HG03135 (cell line): ENCODE data around the gene IGF1R.

Experiments used
- ATAC-seq: cut with Tn5 transposase; IDR thresholded peaks from one replicate; pipeline ENCODE4 v1.9.1; 2021; ENCODE audit warnings: mild to moderate bottlenecking, moderate library complexity; ENCODE audit not compliant: unreplicated experiment

Gene IGF1R

DNA sequence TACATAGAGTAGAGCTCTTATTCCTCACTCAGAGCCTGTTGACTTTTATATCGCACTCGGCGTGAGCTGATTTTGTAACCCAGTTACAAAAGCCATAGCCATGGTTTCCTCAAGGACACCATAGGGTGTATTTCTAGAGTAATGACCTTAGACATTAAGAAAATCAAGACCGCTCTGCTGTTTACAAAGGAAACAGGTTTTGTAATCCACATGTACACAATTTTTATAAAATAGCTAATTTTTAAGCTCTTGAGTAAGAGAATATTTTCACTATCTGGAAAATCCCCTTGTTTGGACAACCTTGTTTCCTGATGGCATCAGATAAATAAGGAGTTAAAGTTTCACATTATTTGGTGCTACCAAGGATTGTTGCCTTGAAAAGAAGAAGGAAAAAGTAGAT, 254.6 kb downstream of the IGF1R start:
- ATAC-seq: no peak

DNA sequence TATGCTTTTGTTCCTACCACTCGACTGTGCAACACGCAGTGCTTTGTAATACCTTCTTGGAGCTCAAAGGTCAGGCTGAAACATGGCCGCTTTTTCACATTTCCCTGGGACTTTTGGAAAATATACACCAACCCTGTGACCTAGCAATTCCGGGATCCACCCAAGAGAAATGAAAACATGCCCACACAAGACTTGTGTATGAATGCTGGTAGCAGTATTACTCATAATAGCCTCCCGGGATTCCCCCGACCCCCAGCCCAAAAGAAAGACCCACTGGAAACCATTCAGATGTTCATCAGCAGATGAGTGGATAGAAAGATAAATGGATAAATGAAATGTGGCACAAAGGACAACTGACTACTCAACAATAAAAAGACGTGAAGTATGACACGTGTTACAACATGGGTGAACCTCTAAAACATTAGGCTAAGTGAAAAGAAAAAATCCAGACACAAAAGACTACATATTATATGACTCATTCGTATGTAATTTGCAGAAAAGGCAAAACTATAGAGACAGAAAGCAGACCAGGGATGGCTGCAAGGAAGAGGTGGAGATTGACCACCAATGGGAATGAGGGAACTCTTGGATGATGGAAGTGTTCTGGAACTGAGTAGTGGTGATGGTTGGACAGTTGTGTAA, 255.2 kb downstream of the IGF1R start:
- no peak for ATAC-seq

DNA sequence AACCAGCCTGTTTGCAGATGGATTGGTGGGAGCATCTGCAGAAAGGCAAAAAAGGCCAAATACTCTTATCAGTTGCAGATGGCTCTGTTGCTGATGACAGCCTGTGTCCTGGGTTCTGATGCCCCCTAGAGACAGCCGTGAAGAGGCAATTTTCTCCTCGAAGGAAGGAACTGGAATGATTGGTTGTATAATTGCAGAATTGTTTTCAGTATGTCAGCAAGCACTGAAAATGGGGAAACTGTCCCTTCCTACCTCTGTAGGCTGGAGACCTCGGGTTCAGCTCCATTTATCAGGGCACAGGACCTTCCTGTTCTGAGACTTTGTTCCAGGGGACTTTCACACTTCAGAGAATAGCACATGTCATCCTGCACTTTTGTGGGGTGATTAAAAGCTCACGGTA, 256.2 kb downstream of the IGF1R start:
- ATAC-seq: no peak

DNA sequence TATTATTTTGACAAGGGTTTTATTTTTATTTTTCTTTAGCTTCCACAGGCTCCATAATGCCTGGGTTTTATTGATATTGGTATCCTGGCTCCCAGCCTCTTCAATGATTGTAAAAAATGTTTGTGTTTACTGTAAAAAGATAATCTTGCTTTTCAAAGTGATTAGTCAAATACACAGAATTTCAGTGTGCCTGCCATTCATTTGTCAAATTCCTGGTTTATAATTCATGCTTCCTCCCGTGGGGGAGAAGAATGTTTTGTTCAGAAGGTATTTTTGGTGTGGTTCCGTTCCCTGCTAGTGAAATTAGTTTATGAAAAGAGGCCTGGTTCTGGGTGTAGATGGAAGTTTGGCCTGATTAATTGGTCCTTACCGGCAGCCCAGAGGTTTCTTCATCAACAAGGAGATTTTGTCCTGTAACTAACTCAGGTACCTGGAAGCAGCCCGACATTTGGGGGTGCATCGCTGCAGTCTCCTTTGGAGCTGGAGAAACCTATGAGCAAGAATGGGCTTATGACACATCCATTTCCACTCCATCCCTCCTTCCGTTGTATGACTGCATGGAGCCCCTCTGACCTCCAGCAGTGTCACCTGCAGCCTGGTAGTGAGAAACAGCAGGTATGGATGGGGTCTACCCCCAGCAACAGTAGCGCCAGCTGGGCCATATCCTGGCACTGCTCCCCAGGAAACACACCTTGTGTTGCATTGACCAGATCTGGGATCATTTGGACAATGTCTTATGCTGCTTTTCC, 257.8 kb downstream of the IGF1R start:
- no peak for ATAC-seq

DNA sequence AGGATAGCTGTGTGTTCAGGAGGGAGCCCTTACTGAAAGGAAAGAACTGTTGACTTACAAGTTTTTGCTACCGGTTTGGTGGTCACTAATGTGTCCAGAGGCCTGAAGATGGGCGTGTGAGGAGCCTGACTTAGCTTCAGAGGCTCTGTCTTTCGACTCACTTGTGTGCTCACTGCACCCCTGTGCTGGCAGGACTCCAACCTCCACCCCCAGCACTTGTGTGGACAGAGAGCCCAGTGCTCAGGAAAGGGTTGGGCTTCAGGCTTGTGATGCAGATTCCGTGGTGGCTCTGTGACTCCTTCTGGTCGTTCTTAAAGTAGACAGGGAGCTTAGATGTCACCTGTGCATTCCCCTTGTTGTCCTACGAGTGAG, 258.4 kb downstream of the IGF1R start:
- no peak for ATAC-seq

DNA sequence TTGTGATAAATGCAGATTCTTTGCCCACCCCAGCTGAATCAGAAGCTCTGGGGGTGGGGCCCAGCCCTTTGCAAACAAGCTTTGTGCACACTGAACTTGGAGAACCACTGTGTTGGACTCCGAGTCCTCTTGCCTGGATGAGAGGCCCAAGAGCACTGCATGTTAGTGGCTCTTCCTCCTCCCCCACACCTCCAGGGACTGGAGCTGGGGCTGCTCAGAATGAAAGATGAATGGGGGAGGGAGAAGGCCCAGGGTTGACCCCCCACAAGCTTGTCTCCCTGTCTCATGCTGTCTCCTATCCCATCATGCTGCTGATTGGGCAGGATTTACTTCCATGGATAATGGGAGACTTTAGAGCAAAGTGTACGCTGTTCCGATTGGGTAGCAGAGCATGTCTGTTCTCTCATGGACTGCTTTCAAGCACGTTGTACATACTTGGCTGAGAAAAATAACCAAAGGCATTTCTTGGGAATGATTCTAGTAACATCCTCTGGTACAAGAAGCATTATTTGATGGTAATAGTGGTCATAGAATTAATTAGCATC, 259.7 kb downstream of the IGF1R start:
- ATAC-seq: no peak

DNA sequence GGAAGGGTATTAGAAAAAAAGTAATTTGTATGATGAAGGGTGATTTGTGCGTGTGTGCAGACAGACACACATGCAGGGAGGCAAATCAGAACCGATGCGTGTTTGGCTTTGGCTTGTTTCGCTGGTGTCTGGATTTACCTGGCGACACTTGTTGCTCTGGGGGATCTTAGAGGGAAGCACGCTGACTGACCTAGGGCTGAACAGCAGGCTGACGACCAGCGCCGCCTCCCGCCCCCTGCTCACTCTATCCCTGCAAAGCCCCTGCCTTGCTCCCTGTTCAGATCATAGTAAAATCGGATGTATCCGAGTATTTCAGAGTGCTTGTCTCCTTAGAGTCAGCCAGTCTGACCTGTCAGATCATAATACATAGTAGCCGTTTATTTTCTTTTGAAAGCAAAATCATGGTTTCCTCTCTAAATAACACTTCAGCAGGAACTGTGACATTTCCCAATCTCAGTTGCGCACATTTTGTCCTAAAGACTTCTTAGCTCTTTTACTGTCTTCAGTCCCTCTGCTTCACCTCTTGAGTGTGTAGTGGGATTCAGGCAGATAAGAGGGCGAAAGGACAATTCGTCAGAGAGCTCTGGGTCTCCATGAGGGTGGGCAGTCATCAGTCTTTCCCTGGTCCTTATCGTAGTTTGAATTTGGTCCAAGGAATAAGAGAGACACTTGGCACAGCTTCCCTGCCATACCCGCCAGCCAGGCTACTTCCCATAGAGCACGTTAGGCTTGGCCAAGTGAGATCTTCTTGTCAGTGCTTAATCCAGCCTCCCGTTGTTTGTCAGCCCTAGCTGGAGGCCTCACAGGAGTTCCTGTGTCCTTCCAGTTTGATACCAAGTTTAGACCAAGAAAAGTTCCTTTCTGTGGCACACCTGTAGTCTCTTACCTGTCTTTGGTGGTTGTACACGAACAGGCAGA, 261.9 kb downstream of the IGF1R start:
- no peak for ATAC-seq

DNA sequence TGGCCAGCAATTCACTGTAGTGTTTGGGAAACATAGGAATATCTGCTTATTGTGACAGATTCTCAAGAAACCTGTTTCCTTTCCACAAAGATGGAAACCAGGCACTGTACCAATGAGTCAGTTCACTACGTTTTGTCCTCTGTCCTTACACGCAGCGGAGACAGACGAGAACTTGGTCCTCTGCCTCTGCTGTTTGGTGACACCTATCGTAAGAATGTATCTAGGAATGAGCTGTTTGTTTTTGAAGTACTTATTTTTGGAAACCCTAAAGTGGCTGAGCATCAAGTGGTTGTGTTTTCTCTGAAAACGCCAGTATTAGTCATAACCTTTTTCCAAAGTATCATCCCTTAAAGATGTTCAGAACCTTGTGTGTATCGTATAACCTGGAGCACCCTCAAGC, 266.3 kb downstream of the IGF1R start:
- no peak for ATAC-seq

DNA sequence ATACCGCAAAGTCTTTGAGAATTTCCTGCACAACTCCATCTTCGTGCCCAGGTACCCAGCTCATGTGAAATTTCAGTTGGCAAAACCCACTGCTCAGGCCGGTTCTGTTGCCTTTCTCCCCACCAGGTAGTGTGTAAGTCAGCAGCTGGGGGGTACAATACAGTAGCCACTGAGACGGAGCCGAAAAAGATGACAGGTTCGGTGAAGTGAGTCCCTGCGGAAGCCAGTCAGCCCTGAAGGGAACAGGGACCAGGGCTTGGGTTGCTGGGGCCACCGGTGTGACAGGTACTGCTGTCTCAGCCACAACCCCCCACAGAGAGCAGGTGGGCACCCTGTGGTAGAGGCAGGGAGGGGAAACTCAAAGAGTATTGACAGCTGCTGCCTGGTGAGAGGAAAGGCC, 268.5 kb downstream of the IGF1R start:
- no peak for ATAC-seq

DNA sequence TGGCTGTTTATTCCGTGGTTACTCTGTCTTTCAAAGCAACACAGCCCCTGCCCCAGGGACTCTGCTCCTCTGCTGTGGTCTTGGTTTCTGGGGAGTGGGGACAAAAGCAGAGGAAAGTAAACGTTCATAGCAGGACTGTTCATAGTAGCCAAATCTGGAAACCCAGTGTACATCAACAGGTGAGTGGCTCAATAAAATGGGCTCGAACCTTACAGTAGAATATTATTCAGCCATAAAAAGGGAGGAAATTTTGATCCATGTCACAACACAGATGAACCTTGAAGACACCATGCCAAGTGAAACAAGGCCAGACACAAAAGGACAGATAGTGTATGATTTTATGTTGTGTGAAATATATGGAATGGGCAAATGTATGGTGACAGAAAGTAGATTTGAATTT, 269.1 kb downstream of the IGF1R start:
- no peak for ATAC-seq

DNA sequence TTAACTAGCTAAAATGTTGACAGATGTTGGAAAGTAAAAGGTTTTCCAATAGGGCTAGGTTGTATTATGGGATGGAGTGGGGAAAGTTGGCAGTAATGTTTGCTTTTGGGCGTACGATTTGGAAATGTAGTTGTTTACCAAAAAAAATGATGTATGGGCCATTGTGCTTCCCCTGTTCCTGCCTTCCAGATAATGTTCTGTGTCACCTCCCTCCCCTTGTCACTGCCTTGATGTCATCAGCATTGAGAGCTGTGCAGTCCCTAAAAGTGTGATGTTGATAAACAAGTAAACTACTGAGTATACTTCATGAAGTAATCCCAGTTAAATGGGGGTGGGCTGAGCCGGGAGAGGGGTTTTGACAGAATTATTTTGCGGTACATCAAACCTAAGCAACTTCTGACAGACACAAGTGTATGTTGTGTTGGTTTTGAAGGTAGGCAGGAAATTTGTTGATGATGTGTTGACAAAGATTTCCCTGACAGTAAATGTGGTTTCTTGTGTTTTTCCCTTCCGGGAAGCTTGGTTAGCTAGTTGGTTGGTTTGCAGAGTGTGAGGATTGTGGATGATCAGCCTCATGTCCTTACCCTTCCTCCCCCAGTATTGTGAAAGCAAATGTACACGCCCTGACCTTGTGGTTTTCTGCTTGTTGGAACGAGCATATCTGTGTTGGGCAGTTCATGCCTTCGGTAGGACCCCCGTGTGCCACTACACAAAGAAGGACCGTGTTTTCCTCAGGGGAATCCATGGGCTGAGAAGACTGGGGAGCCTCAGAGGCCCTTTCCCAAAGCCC, 271.9 kb downstream of the IGF1R start:
- ATAC-seq: no peak

DNA sequence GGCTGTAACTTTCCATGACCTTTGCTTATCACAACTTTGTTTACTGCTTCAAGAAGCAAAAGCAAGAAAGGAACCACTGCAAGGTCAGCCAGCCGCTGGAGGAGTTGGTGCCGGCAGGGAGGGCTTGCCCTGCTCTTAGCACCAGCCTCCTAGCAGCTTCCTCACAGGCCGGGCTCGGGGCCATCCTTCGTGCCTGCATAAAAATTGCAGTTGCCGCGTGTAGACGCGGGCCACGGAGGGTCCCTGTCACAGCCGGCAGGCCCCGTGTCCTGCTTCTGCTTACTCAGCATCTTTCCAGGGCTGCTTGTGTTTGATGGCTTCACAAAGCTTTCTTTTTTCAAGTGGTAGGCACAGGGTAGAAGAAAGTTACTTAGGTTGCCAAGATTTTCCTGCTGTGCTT, 274.8 kb downstream of the IGF1R start:
- ATAC-seq: no peak

DNA sequence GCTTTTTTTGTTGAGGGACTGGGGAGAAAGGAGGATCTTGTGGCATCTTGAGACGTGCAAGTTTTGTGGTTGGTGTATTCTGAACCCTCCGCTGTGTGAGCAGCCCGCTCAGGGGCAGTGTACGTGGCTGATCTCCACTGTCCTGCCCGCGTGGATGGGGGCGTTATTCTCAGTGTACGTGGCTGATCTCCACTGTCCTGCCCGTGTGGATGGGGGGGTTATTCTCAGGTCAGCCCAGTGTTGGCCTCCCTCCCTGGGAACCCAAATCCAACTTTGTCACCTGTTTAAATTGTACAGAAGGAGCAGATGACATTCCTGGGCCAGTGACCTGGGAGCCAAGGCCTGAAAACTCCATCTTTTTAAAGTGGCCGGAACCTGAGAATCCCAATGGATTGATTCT, 275.2 kb downstream of the IGF1R start:
- ATAC-seq: no peak

DNA sequence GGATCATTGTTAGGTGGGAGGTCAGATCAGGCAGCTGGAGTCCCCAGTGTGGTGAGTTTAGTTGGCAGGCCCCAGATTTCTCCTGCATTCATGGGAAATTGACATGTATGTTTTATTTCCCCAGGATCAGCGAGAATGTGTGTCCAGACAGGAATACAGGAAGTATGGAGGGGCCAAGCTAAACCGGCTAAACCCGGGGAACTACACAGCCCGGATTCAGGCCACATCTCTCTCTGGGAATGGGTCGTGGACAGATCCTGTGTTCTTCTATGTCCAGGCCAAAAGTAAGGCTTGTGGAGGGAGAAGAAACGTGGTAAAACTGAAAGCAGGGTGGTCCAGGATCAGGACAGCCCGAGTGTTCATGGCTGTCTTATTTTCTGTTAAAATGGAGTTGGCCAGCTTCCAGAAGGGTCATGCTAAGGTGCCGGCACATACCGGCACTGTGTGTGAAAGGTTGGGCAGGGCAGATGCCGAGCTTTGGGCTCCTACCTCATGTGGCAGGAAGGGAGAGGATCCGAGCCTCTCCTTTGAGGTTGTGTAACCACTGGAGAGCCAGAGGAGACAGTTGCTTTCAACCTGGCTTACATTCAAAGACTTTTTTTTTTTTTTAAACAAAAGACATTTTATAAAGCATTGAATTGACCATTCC, 276.2 kb downstream of the IGF1R start:
- no peak for ATAC-seq

DNA sequence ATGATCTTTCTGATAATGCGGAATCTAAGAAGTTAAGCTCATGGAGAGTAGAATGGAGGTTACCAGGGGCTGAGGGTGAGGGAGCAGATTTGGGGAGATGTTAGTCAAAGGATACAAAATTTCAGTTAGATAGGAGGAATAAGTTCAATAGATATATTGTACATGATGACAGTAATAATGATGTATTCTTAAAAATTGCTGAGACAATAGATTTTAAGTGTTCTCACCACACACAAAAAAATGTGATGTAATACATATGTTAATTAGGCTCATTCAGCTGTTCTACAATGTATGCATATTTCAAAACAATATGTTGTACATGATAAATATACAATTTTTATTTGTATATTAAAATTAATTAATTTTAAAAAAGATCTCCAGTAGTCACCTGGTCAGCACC, 277.9 kb downstream of the IGF1R start:
- no peak for ATAC-seq

DNA sequence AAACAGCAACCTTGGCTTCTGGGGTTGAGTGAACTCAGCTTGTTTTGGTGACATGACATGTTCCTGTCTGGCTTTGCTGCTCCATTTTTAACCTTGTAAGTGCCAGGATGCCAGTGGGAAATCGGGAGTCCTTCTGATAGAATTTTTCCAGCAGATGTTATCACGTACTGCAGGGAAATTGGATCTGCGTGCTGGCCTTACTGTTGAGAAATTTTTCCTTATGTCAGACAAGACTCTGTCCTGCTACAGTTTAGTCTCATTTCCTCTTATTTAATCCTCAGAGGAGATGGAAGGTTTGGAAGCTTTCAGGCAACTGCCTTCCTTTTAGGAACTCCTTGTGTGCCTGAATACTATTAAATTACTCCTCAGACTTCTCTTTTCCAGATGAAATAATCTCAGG, 278.7 kb downstream of the IGF1R start:
- no peak for ATAC-seq

DNA sequence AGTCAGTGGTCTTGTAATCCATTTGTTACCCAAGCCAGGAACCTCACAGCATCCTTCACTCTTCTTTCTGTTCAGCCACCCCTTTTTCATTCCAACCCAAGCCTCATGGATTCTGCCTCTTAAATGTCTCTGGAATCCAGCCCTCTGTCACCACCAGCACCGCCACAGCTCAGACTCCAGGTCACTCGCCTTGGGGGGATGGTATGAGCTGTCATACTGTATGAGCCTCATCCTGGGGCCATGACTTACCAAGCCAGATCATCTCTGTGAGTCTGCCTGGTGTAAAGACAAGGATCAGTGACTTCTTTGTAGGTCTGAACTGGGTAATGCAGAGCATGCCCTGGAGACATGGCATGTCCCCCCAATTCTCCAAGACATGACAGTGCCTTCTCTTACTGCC, 279.7 kb downstream of the IGF1R start:
- ATAC-seq: no peak

DNA sequence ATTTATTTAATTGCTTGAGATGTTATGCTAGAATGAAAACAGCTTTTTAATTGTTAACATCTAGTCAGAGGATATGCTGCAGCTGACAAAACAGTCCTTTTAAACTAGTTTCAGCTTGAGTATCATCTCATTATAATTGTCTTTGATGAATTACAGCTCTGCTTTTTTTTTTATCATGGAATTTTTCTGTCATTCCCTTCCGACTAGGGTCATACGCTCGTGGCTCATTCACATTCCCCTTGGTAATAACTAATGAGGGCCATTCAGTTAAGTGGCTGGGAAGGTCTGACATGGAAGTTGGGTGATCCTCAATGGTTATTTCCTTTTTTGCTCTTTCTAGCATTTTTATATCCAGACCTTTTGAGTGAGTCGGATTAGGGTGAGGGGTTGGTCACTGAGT, 282.2 kb downstream of the IGF1R start:
- no peak for ATAC-seq

DNA sequence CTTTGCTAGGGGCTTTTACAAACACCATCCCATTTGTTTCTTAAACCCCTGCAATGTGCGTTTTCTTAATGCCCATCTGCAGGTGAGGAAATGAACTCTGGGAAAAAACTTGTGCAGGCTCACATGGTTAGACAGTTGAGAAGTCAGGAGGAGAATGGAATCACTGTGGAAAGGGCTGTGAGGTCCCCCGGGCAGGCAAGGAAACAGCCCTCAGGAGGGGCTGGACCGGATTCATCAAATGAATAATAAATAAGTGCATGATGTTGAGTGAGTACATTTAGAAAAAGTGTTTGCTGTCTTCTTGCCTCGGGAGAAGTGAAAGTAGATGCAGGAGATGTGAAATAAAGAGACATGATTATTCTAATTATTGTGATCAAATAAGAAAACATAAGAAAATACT, 282.7 kb downstream of the IGF1R start:
- no peak for ATAC-seq

DNA sequence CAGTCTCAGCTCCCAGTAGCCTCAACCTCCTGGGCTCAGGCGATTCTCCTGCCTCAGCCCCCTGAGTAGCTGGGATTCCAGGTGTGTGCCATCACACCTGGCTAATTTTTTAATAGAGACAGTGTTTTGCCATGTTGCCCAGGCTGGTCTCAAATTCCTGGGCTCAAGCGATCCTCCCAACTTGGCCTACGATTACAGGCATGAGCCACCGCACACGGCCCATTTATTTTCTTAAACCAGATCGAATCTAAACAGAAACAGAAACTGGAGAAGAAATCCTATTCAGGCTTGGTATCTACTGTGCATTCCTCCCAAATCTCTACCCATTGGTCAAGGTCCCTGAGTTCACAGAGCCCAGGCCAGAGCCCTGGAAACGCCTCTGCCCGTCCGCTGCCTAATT, 285.1 kb downstream of the IGF1R start:
- no peak for ATAC-seq
